Gastrocnemius medialis (tissue), 4 donors: ENCODE results near the gene IL21R.

Source experiments
- POLR2A ChIP-seq, 2 donors: fragments of 450-650 bp; IDR thresholded peaks; one replicate each; pipeline ENCODE4 v1.6.1; 2017; ENCODE audit warnings: antibody characterized with exemption in 2 of 2, mild to moderate bottlenecking in 2 of 2, moderate library complexity in 2 of 2
- TF ChIP-seq, protein P1 (sequence below), 5 experiments: fragments of 450-650 bp in 3 of 5; fragments of 200-600 bp in 2 of 5; sonication (generic) in 2 of 5; IDR thresholded peaks in 4 of 5; conservative IDR thresholded peaks in 1 of 5; 1 replicate in 4 of 5; 2 replicates in 1 of 5; pipeline ENCODE4 v1.5.1; 2016 to 2019; ENCODE audit warnings: antibody characterized with exemption in 5 of 5, mild to moderate bottlenecking in 3 of 5, moderate library complexity in 3 of 5

DNA sequence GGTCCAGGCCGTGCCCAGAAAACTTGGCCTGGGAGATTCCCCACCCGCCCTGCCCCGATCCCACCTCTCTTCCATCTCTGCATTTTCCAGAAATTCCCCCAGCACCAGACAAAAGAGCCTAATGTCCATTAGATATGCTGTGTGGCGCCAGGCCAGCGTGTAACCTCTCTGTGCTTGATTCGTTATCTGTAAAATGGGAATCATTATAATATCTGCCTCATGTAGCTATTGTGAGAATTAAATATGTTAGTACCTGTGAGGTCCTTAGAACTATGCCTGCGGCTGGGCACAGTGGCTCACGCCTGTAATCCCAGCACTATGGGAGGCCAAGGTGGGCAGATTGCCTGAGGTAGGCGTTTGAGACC lies 33.6 kb upstream of the IL21R start:
- TF ChIP-seq POLR2A (IDR thresholded peaks at IDR 0.05), result no peak
- TF ChIP-seq, protein P1, sequence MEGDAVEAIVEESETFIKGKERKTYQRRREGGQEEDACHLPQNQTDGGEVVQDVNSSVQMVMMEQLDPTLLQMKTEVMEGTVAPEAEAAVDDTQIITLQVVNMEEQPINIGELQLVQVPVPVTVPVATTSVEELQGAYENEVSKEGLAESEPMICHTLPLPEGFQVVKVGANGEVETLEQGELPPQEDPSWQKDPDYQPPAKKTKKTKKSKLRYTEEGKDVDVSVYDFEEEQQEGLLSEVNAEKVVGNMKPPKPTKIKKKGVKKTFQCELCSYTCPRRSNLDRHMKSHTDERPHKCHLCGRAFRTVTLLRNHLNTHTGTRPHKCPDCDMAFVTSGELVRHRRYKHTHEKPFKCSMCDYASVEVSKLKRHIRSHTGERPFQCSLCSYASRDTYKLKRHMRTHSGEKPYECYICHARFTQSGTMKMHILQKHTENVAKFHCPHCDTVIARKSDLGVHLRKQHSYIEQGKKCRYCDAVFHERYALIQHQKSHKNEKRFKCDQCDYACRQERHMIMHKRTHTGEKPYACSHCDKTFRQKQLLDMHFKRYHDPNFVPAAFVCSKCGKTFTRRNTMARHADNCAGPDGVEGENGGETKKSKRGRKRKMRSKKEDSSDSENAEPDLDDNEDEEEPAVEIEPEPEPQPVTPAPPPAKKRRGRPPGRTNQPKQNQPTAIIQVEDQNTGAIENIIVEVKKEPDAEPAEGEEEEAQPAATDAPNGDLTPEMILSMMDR (IDR thresholded peaks at IDR 0.05 in 4 of 5, conservative IDR thresholded peaks at IDR 0.05 in 1 of 5), result no peak
